ENCODE measurements around the gene MYO7B. TPM values are rescaled to one million over a fixed set of nuclear protein-coding genes. Genes with fewer than 3 reads are reported as not detected.
A peak's percentile ranks its signal among the peaks of the same experiment; 100 is the strongest.

MYO7B gene
- total and polyA plus RNA-seq, 8 donors, result under 0.01 to 155 (median 0.48) TPM; not detected in 2

GRCh38 chr2:127585270-127585807 lies 49.9 kb downstream of the MYO7B start:
- intact Hi-C loops (cut with DNase I; ENCODE audit: low total_unique reads), result no loop called here
- Histone ChIP-seq H3K36me3 (no peaks in the 10 kb centered on the region), H3K9me3 (no peaks in the 10 kb centered on the region), H3K4me3 (no peak overlapping the region), H3K4me1 (no peaks in the 10 kb centered on the region), H3K27me3 (no peaks in the 10 kb centered on the region), H3K27ac (no peak overlapping the region)
- DNase-seq, result no peak
- WGBS, 5 donors, result 81 to 88% (median 86%) methylated on average over 5 of the region's 5 CpGs
- no peak for TF ChIP-seq EP300 (IDR thresholded peaks at IDR 0.05)
- TF ChIP-seq CTCF (IDR thresholded peaks at IDR 0.05), result no peak
- no peak for TF ChIP-seq POLR2AphosphoS5 (IDR thresholded peaks at IDR 0.05)
- TF ChIP-seq POLR2A (IDR thresholded peaks at IDR 0.05), result no peak

- Histone ChIP-seq H3K4me3 (no peak overlapping the region), H3K9me3 (no peaks in the 10 kb centered on the region), H3K4me1 (no peaks in the 10 kb centered on the region), H3K36me3 (no peaks in the 10 kb centered on the region), H3K27me3 (no peaks in the 10 kb centered on the region), H3K27ac (no peak overlapping the region)
- peak in 1 of 2 donors; percentile 2 for DNase-seq
- TF ChIP-seq POLR2AphosphoS5 (IDR thresholded peaks at IDR 0.05), result no peak
- TF ChIP-seq EP300 (IDR thresholded peaks at IDR 0.05), result no peak
- no peak for TF ChIP-seq POLR2A (IDR thresholded peaks at IDR 0.05)
- no peak for TF ChIP-seq CTCF (IDR thresholded peaks at IDR 0.05)
- intact Hi-C loops (cut with DNase I; ENCODE audit: low total_unique reads), result no loop called here
- 73 to 86% (median 78%) methylated on average over 6 of the region's 6 CpGs for WGBS, 5 donors
These were observed 50.7 kb downstream of the MYO7B start for GRCh38 chr2:127586136-127586535.

- Histone ChIP-seq H3K27me3 (no peaks in the 10 kb centered on the region), H3K9me3 (no peaks in the 10 kb centered on the region), H3K27ac (no peak overlapping the region), H3K36me3 (no peaks in the 10 kb centered on the region), H3K4me3 (no peak overlapping the region), H3K4me1 (no peaks in the 10 kb centered on the region)
- 67 to 90% (median 80%) methylated on average over 4 of the region's 4 CpGs for WGBS, 5 donors
- peak in 1 of 2 donors; percentile 9 for DNase-seq
- TF ChIP-seq POLR2AphosphoS5 (IDR thresholded peaks at IDR 0.05) (no peak), POLR2A (IDR thresholded peaks at IDR 0.05) (no peak), EP300 (IDR thresholded peaks at IDR 0.05) (no peak), CTCF (IDR thresholded peaks at IDR 0.05) (no peak)
- intact Hi-C loops (cut with DNase I; ENCODE audit: low total_unique reads), result no loop called here
These were observed 51.3 kb downstream of the MYO7B start for GRCh38 chr2:127586746-127587295.

GRCh38 chr2:127588241-127588640 lies 52.8 kb downstream of the MYO7B start:
- TF ChIP-seq EP300 (IDR thresholded peaks at IDR 0.05), result no peak
- TF ChIP-seq POLR2A (IDR thresholded peaks at IDR 0.05), result no peak
- TF ChIP-seq POLR2AphosphoS5 (IDR thresholded peaks at IDR 0.05), result no peak
- TF ChIP-seq CTCF (IDR thresholded peaks at IDR 0.05), result no peak
- peak in 1 of 2 donors; percentile 4 for DNase-seq
- intact Hi-C loops (cut with DNase I; ENCODE audit: low total_unique reads), result no loop called here
- Histone ChIP-seq H3K9me3 (no peaks in the 10 kb centered on the region), H3K27ac (no peak overlapping the region), H3K4me1 (no peaks in the 10 kb centered on the region), H3K4me3 (no peak overlapping the region), H3K27me3 (no peaks in the 10 kb centered on the region), H3K36me3 (no peaks in the 10 kb centered on the region)
- 77 to 95% (median 92%) methylated on average over 3 to 5 of the region's 5 CpGs for WGBS, 5 donors

Measured in stomach (tissue), 9 donors.